H9 (cell line): Measurements from ENCODE around the gene SMIM1. TPM values are rescaled to one million over a fixed set of nuclear protein-coding genes. Genes with fewer than 3 reads are reported as not detected.

Experiments
- DNase-seq: peaks from one replicate; pipeline ENCODE4 v3.0.0-alpha.2; 2017
- H2AFZ ChIP-seq: one replicate; pipeline ENCODE4 v1.6.1; 2013; ENCODE audit warnings: mild to moderate bottlenecking, low read length, control low read depth, moderate library complexity
- H2AK5ac ChIP-seq: 2 replicates; pipeline ENCODE4 v1.6.1; 2013; ENCODE audit warnings: low read length, control low read depth, mixed read lengths; ENCODE audit not compliant: insufficient read length
- H2BK120ac ChIP-seq: one replicate; pipeline ENCODE4 v1.6.1; 2013; ENCODE audit warnings: low read depth, mild to moderate bottlenecking, low read length, control low read depth, inconsistent platforms; ENCODE audit not compliant: poor library complexity, severe bottlenecking
- H2BK12ac ChIP-seq: 2 replicates; pipeline ENCODE4 v1.6.1; 2013; ENCODE audit warnings: low read length, control low read depth, mixed read lengths, low read depth; ENCODE audit not compliant: insufficient read length
- H2BK15ac ChIP-seq: 2 replicates; pipeline ENCODE4 v1.6.1; 2013; ENCODE audit warnings: low read depth, low read length, control low read depth
- H2BK20ac ChIP-seq: one replicate; pipeline ENCODE4 v1.6.1; 2013; ENCODE audit warnings: low read depth, mild to moderate bottlenecking, low read length, control low read depth, inconsistent platforms; ENCODE audit not compliant: poor library complexity, severe bottlenecking
- H2BK5ac ChIP-seq: 2 replicates; pipeline ENCODE4 v1.6.1; 2013; ENCODE audit warnings: low read length, control low read depth, mixed read lengths; ENCODE audit not compliant: insufficient read length
- H3K14ac ChIP-seq: 2 replicates; pipeline ENCODE4 v1.6.1; 2013; ENCODE audit warnings: low read length, control low read depth; ENCODE audit not compliant: insufficient read depth
- H3K18ac ChIP-seq: 2 replicates; pipeline ENCODE4 v1.6.1; 2013; ENCODE audit warnings: low read depth, mild to moderate bottlenecking, mixed read lengths, low read length, control low read depth; ENCODE audit not compliant: insufficient read length
- H3K23ac ChIP-seq: 2 replicates; pipeline ENCODE4 v1.6.1; 2013; ENCODE audit warnings: low read length, control low read depth, mixed read lengths, low read depth; ENCODE audit not compliant: insufficient read length
- H3K23me2 ChIP-seq: 2 replicates; pipeline ENCODE4 v1.6.1; 2013; ENCODE audit warnings: low read depth, mild to moderate bottlenecking, mixed read lengths, low read length, control low read depth; ENCODE audit not compliant: insufficient read length, poor library complexity, severe bottlenecking
- H3K27ac ChIP-seq: 2 replicates; pipeline ENCODE4 v1.5.1; 2013; ENCODE audit warnings: low read length, control low read depth, mixed read lengths, low read depth; ENCODE audit not compliant: insufficient read length
- H3K27me3 ChIP-seq: 2 replicates; pipeline ENCODE4 v1.6.1; 2013; ENCODE audit warnings: low read length, control low read depth, inconsistent platforms; ENCODE audit not compliant: insufficient read depth
- H3K4ac ChIP-seq: 2 replicates; pipeline ENCODE4 v1.6.1; 2013; ENCODE audit warnings: low read depth, mild to moderate bottlenecking, control low read depth, inconsistent platforms, low read length, moderate library complexity
- H3K4me1 ChIP-seq: 2 replicates; pipeline ENCODE4 v1.6.1; 2013; ENCODE audit warnings: low read length, control low read depth, inconsistent platforms; ENCODE audit not compliant: insufficient read depth
- H3K4me2 ChIP-seq: 2 replicates; pipeline ENCODE4 v1.6.1; 2013; ENCODE audit warnings: low read length, control low read depth, mixed read lengths; ENCODE audit not compliant: insufficient read length, insufficient read depth
- H3K56ac ChIP-seq: 2 replicates; pipeline ENCODE4 v1.6.1; 2013; ENCODE audit warnings: low read depth, mild to moderate bottlenecking, mixed read lengths, low read length, control low read depth; ENCODE audit not compliant: insufficient read length
- H3K79me1 ChIP-seq: 2 replicates; pipeline ENCODE4 v1.6.1; 2013; ENCODE audit warnings: low read depth, mild to moderate bottlenecking, moderate library complexity, low read length, control low read depth, inconsistent platforms; ENCODE audit not compliant: insufficient read depth, poor library complexity, severe bottlenecking
- H3K79me2 ChIP-seq: 2 replicates; pipeline ENCODE4 v1.6.1; 2013; ENCODE audit warnings: low read length, control low read depth, inconsistent platforms; ENCODE audit not compliant: insufficient read depth
- H3K9ac ChIP-seq: 2 replicates; pipeline ENCODE4 v1.6.1; 2013; ENCODE audit warnings: low read length, control low read depth, mixed read lengths; ENCODE audit not compliant: insufficient read length; ENCODE audit errors: extremely low read depth
- H3K9me3 ChIP-seq: one replicate; pipeline ENCODE4 v1.6.1; 2013; ENCODE audit warnings: low read depth, low read length, inconsistent platforms; ENCODE audit not compliant: control insufficient read depth
- H3T11ph ChIP-seq: one replicate; pipeline ENCODE4 v1.6.1; 2013; ENCODE audit warnings: mild to moderate bottlenecking, low read length, control low read depth, inconsistent platforms
- H4K20me1 ChIP-seq: one replicate; pipeline ENCODE4 v1.6.1; 2013; ENCODE audit not compliant: control insufficient read depth, insufficient read length, insufficient read depth
- H4K5ac ChIP-seq: 2 replicates; pipeline ENCODE4 v1.6.1; 2013; ENCODE audit warnings: low read depth, mild to moderate bottlenecking, mixed read lengths, low read length, control low read depth; ENCODE audit not compliant: insufficient read length
- H4K8ac ChIP-seq: replicated peaks from 2 replicates; pipeline ENCODE4 v1.6.1; 2013; ENCODE audit warnings: low read length, control low read depth, mixed read lengths, low read depth; ENCODE audit not compliant: insufficient read length
- H4K91ac ChIP-seq: 2 replicates; pipeline ENCODE4 v1.6.1; 2013; ENCODE audit warnings: low read depth, mild to moderate bottlenecking, moderate library complexity, mixed read lengths, low read length, control low read depth; ENCODE audit not compliant: insufficient read length
- H3K27ac Mint-ChIP-seq, 3 experiments: 2 replicates in 2 of 3; 3 replicates in 1 of 3; pipeline ENCODE4 v1.8.0; 2020 to 2021; ENCODE audit warnings: mixed read lengths in 3 of 3, mild to moderate bottlenecking in 1 of 3, moderate library complexity in 1 of 3
- H3K27me3 Mint-ChIP-seq: 2 replicates; pipeline ENCODE4 v1.8.0; 2021; ENCODE audit warnings: low read depth, mild to moderate bottlenecking, moderate library complexity, mixed read lengths
- H3K36me3 Mint-ChIP-seq, 3 experiments: 2 replicates in 2 of 3; 3 replicates in 1 of 3; pipeline ENCODE4 v1.8.0; 2020 to 2021; ENCODE audit warnings: low read depth in 3 of 3, mixed read lengths in 3 of 3; ENCODE audit not compliant: insufficient read depth in 1 of 3
- H3K4me1 Mint-ChIP-seq, 2 experiments: 2 replicates each; pipeline ENCODE4 v1.8.0; 2020; ENCODE audit warnings: mixed read lengths in 2 of 2
- H3K4me3 Mint-ChIP-seq, 2 experiments: 2 replicates in 1 of 2; 3 replicates in 1 of 2; pipeline ENCODE4 v1.8.0; 2020 to 2021; ENCODE audit warnings: mild to moderate bottlenecking in 2 of 2, mixed read lengths in 2 of 2, moderate library complexity in 1 of 2
- H3K9me3 Mint-ChIP-seq, 2 experiments: 2 replicates in 1 of 2; 3 replicates in 1 of 2; pipeline ENCODE4 v1.8.0; 2020; ENCODE audit warnings: mild to moderate bottlenecking in 2 of 2, mixed read lengths in 2 of 2, moderate library complexity in 1 of 2
- WGBS: extraction: QIAGEN DNeasy Blood & Tissue Kit; methylation state at CpG from one replicate; pipeline ENCODE4 v1.1.7; 2013; ENCODE audit warnings: missing lambda C conversion rate, low lambda C conversion rate, mixed read lengths; ENCODE audit not compliant: insufficient read length; ENCODE audit errors: extremely low coverage; 5-methylcytosine and 5-hydroxymethylcytosine counted together
- total RNA-seq: library from RNA; stranded (reverse); gene quantifications from 2 replicates; pipeline ENCODE4 v1.2.1, GENCODE V29; 2021
- TF ChIP-seq, protein P1 (sequence below): fragments of 200-600 bp; sonication (generic); conservative IDR thresholded peaks from 3 replicates; pipeline ENCODE4 v1.8.0; 2021; ENCODE audit warnings: antibody characterized with exemption, mild to moderate bottlenecking

SMIM1 gene
- total RNA-seq, 1 experiment from 2014 or later = 5.3 TPM

DNA sequence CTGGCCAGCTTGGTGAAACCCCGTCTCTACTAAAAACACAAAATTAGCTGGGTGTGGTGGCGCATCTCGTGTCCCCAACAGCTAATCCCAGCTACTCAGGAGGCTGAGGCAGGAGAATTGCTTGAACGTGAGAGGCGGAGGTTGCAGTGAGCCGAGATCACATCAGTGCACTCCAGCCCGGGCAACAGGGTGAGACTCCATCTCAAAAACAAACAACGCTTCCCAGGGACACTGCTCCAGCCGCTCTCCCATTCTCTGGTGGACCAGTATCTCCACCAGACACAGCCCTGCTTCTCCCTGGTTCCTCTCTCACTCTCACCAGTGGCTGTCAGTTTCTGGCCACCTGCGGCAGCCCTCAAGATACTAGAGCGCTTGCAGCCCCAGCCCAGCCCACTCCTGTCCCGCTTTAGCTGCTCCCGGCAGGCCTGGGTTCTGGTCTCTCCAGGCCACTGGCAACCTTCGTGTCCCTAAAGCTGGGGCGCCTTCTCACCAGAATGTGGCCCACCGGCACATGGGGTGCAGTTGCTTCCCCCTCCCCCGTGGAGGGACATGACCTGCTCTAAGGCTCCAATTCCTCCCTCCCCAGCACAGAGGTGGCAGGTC is 44.7 kb downstream of the SMIM1 start:
- H3K27ac ChIP-seq = no peak overlapping the region
- H2BK12ac ChIP-seq = no peak overlapping the region
- H3K4ac ChIP-seq = no peak overlapping the region
- H4K91ac ChIP-seq = no peak overlapping the region
- H2BK5ac ChIP-seq = no peak overlapping the region
- Mint-ChIP-seq H3K9me3 (no peaks in the 10 kb centered on the region), H3K27ac (peak overlapping the region in 1 of 3 experiments; percentile 38; a peak in 1 of 7 replicates), H3K4me1 (0 out of 4 replicates have a peak, but pooled peaks cover 0 to 2% of the 10 kb centered on the region in 2 experiments), H3K4me3 (no peak overlapping the region), H3K27me3 (no peaks in the 10 kb centered on the region; the same call in 1 of the 2 replicates), H3K36me3 (peaks cover 2 to 13% (median 5%) of the 10 kb centered on the region in 3 experiments; a peak in 5 of 7 replicates)
- H3K4me1 ChIP-seq = no peaks in the 10 kb centered on the region
- no peaks in the 10 kb centered on the region for H3K79me1 ChIP-seq
- H2BK15ac ChIP-seq = no peak overlapping the region
- no peaks in the 10 kb centered on the region for H3K9me3 ChIP-seq
- no peak overlapping the region for H4K8ac ChIP-seq
- no peak overlapping the region for H2BK20ac ChIP-seq
- H4K20me1 ChIP-seq = no peaks in the 10 kb centered on the region
- no peak overlapping the region for H4K5ac ChIP-seq
- H3K27me3 ChIP-seq = no peaks in the 10 kb centered on the region
- H3K23ac ChIP-seq = no peak overlapping the region
- H3K18ac ChIP-seq = no peak overlapping the region
- H3K79me2 ChIP-seq = no peaks in the 10 kb centered on the region
- no peak overlapping the region for H3K9ac ChIP-seq
- WGBS = no CpG with 5 or more reads among the region's 17 CpGs
- no peak for DNase-seq
- no peak overlapping the region for H2BK120ac ChIP-seq
- H2AK5ac ChIP-seq = no peak overlapping the region
- H3K56ac ChIP-seq = no peak overlapping the region
- no peaks in the 10 kb centered on the region for H3K23me2 ChIP-seq
- TF ChIP-seq, protein P1, sequence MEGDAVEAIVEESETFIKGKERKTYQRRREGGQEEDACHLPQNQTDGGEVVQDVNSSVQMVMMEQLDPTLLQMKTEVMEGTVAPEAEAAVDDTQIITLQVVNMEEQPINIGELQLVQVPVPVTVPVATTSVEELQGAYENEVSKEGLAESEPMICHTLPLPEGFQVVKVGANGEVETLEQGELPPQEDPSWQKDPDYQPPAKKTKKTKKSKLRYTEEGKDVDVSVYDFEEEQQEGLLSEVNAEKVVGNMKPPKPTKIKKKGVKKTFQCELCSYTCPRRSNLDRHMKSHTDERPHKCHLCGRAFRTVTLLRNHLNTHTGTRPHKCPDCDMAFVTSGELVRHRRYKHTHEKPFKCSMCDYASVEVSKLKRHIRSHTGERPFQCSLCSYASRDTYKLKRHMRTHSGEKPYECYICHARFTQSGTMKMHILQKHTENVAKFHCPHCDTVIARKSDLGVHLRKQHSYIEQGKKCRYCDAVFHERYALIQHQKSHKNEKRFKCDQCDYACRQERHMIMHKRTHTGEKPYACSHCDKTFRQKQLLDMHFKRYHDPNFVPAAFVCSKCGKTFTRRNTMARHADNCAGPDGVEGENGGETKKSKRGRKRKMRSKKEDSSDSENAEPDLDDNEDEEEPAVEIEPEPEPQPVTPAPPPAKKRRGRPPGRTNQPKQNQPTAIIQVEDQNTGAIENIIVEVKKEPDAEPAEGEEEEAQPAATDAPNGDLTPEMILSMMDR = no peak
- H3K14ac ChIP-seq = no peak overlapping the region; the same call in 1 of the 2 replicates
- H3T11ph ChIP-seq = no peak overlapping the region
- H3K4me2 ChIP-seq = no peak overlapping the region
- H2AFZ ChIP-seq = no peak overlapping the region
